CD14-positive monocyte (primary cell): ENCODE results near the gene STK32B. TPM values are rescaled to one million over a fixed set of nuclear protein-coding genes. Genes with fewer than 3 reads are reported as not detected.

Experiments used
- DNase-seq, 3 donors: peaks; one replicate each; pipeline ENCODE4 v3.0.0-alpha.2; 2011 to 2022
- H2AFZ ChIP-seq: 2 replicates; pipeline ENCODE4 v1.6.0; 2012; ENCODE audit warnings: mild to moderate bottlenecking, low read depth, low read length, inconsistent platforms; ENCODE audit not compliant: insufficient read depth, poor library complexity, severe bottlenecking
- H3K27ac ChIP-seq, 2 donors: 1 replicate in 1 of 2; 2 replicates in 1 of 2; pipeline ENCODE4 v1.5.1; 2012 to 2013; ENCODE audit warnings: low read length in 2 of 2, control low read depth in 1 of 2, inconsistent platforms in 1 of 2, low read depth in 1 of 2, mild to moderate bottlenecking in 1 of 2
- H3K27me3 ChIP-seq, 2 donors: one replicate each; pipeline versions ENCODE4 v1.6.0 to v1.6.1; 2011 to 2013; ENCODE audit warnings: low read length in 2 of 2; ENCODE audit not compliant: control insufficient read depth in 2 of 2, insufficient read depth in 2 of 2
- H3K36me3 ChIP-seq, 2 donors: replicated peaks in 1 of 2; 1 replicate in 1 of 2; 2 replicates in 1 of 2; pipeline versions ENCODE4 v1.5.1 to v1.6.1; 2012 to 2013; ENCODE audit warnings: low read length in 2 of 2, control low read depth in 1 of 2, inconsistent platforms in 1 of 2, mild to moderate bottlenecking in 1 of 2; ENCODE audit not compliant: insufficient read depth in 2 of 2, control insufficient read depth in 1 of 2
- H3K4me1 ChIP-seq, 2 donors: 1 replicate in 1 of 2; 2 replicates in 1 of 2; pipeline versions ENCODE4 v1.5.1 to v1.6.1; 2012 to 2013; ENCODE audit warnings: low read length in 2 of 2, control low read depth in 1 of 2, inconsistent platforms in 1 of 2, mild to moderate bottlenecking in 1 of 2, moderate library complexity in 1 of 2; ENCODE audit not compliant: insufficient read depth in 2 of 2, control insufficient read depth in 1 of 2
- H3K4me2 ChIP-seq: replicated peaks from 2 replicates; pipeline ENCODE3; 2012; ENCODE audit warnings: low read length, moderate library complexity, mild to moderate bottlenecking; ENCODE audit not compliant: poor library complexity, severe bottlenecking; ENCODE audit errors: extremely low read depth
- H3K4me3 ChIP-seq, 3 experiments: fragments of 200-600 bp in 1 of 3; sonication (generic) in 1 of 3; replicated peaks in 1 of 3; 1 replicate in 2 of 3; 2 replicates in 1 of 3; pipeline ENCODE4 v1.5.1; 2011 to 2013; ENCODE audit warnings: low read length in 3 of 3, mild to moderate bottlenecking in 3 of 3, control low read depth in 2 of 3, low read depth in 2 of 3, inconsistent platforms in 1 of 3, moderate library complexity in 1 of 3
- H3K79me2 ChIP-seq: 2 replicates; pipeline ENCODE4 v1.6.0; 2012; ENCODE audit warnings: mild to moderate bottlenecking, control low read depth, inconsistent platforms, low read length, moderate library complexity; ENCODE audit not compliant: insufficient read depth
- H3K9ac ChIP-seq: 2 replicates; pipeline ENCODE4 v1.6.0; 2017; ENCODE audit warnings: low read length, mild to moderate bottlenecking; ENCODE audit not compliant: insufficient read depth, poor library complexity, severe bottlenecking
- H3K9me3 ChIP-seq, 2 donors: replicated peaks in 1 of 2; 1 replicate in 1 of 2; 2 replicates in 1 of 2; pipeline versions ENCODE4 v1.5.1 to v1.6.1; 2012 to 2013; ENCODE audit warnings: low read length in 2 of 2, control low read depth in 1 of 2; ENCODE audit not compliant: control insufficient read depth in 1 of 2, insufficient read depth in 1 of 2
- H4K20me1 ChIP-seq: 2 replicates; pipeline ENCODE4 v1.6.0; 2012; ENCODE audit warnings: mild to moderate bottlenecking, low read length, control low read depth, moderate library complexity; ENCODE audit not compliant: insufficient read depth
- H3K27ac Mint-ChIP-seq, 7 donors: one replicate each; pipeline ENCODE4 v1.8.0; 2020; ENCODE audit warnings: mild to moderate bottlenecking in 7 of 7, mixed read lengths in 7 of 7, moderate library complexity in 6 of 7, inconsistent platforms in 2 of 7
- H3K27me3 Mint-ChIP-seq, 3 donors: one replicate each; pipeline ENCODE4 v1.8.0; 2021 to 2022; ENCODE audit warnings: low read depth in 3 of 3, mild to moderate bottlenecking in 3 of 3, mixed read lengths in 3 of 3, moderate library complexity in 3 of 3, inconsistent platforms in 1 of 3
- H3K36me3 Mint-ChIP-seq, 2 donors: one replicate each; pipeline ENCODE4 v1.8.0; 2020; ENCODE audit warnings: mixed read lengths in 2 of 2, inconsistent platforms in 1 of 2, mild to moderate bottlenecking in 1 of 2
- H3K4me1 Mint-ChIP-seq: one replicate; pipeline ENCODE4 v1.8.0; 2020; ENCODE audit warnings: mild to moderate bottlenecking, mixed read lengths
- H3K4me3 Mint-ChIP-seq, 2 donors: one replicate each; pipeline ENCODE4 v1.8.0; 2020; ENCODE audit warnings: mild to moderate bottlenecking in 2 of 2, mixed read lengths in 2 of 2, moderate library complexity in 1 of 2
- H3K9me3 Mint-ChIP-seq, 7 donors: one replicate each; pipeline ENCODE4 v1.8.0; 2020 to 2022; ENCODE audit warnings: mixed read lengths in 7 of 7, mild to moderate bottlenecking in 6 of 7, moderate library complexity in 6 of 7, inconsistent platforms in 2 of 7
- WGBS: methylation state at CpG from one replicate; pipeline ENCODE4 v1.1.5; 2013; ENCODE audit warnings: missing lambda C conversion rate; ENCODE audit not compliant: insufficient coverage; 5-methylcytosine and 5-hydroxymethylcytosine counted together
- intact Hi-C, 2 donors: fragments of 100-400 bp; cut with micrococcal nuclease; formaldehyde crosslinking; loops; one replicate each; pipeline versions ENCODE4 v1.15.0 to v1.15.1; 2023
- polyA plus RNA-seq, 3 donors: library from polyadenylated mRNA; depleted of rRNA in 1 of 3; unstranded in 2 of 3; stranded (reverse) in 1 of 3; fragments of 300-500 nt in 2 of 3; fragments of >200 nt in 1 of 3; fragmentation: Illumina TruSeq in 2 of 3; gene quantifications; 1 replicate in 2 of 3; 2 replicates in 1 of 3; pipeline ENCODE4 v1.2.3, GENCODE V29; 2012 to 2021
- TF ChIP-seq, protein P1 (sequence below): fragments of 200-600 bp; IDR thresholded peaks from one replicate; pipeline ENCODE4 v1.8.0; 2022; ENCODE audit warnings: antibody characterized with exemption, mild to moderate bottlenecking

STK32B gene
- polyA plus RNA-seq, 3 donors, result 0.61 to 1.7 (median 0.75) TPM

DNA sequence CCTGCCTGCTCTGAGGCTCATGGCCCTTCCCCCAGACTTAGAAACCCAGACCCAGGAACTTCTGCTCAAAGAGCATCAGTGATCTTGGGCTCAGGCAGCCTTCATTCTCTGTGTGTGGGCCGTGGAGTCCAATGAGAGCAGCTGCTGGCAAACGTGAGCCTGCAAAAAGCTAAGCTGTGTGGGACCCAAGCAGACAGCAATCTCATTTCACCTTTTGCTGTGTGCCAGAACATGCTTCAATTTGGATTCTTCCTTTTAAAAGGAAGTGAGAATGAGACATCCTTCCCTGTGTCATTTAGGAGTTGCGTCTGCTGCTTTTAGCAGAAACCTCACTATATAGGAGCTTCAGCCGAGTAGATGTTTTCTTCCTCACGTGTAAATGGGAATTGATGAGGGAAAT is 418.6 kb downstream of the STK32B start:
- Mint-ChIP-seq H3K4me3 (no peak overlapping the region), H3K36me3 (peaks cover 2 to 9% of the 10 kb centered on the region in 2 donors), H3K4me1 (peaks cover 5% of the 10 kb centered on the region), H3K9me3 (no peaks in the 10 kb centered on the region), H3K27ac (no peak overlapping the region), H3K27me3 (no peaks in the 10 kb centered on the region)
- WGBS, result 86% methylated on average over 4 of the region's 5 CpGs
- H3K79me2 ChIP-seq, result no peaks in the 10 kb centered on the region
- no peaks in the 10 kb centered on the region for H4K20me1 ChIP-seq
- TF ChIP-seq, protein P1, sequence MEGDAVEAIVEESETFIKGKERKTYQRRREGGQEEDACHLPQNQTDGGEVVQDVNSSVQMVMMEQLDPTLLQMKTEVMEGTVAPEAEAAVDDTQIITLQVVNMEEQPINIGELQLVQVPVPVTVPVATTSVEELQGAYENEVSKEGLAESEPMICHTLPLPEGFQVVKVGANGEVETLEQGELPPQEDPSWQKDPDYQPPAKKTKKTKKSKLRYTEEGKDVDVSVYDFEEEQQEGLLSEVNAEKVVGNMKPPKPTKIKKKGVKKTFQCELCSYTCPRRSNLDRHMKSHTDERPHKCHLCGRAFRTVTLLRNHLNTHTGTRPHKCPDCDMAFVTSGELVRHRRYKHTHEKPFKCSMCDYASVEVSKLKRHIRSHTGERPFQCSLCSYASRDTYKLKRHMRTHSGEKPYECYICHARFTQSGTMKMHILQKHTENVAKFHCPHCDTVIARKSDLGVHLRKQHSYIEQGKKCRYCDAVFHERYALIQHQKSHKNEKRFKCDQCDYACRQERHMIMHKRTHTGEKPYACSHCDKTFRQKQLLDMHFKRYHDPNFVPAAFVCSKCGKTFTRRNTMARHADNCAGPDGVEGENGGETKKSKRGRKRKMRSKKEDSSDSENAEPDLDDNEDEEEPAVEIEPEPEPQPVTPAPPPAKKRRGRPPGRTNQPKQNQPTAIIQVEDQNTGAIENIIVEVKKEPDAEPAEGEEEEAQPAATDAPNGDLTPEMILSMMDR, result no peak
- no peak overlapping the region for H3K27ac ChIP-seq
- no peaks in the 10 kb centered on the region for H3K9me3 ChIP-seq
- no peaks in the 10 kb centered on the region for H3K36me3 ChIP-seq
- no peaks in the 10 kb centered on the region for H3K4me1 ChIP-seq
- intact Hi-C loops, result no loop called here
- H3K4me3 ChIP-seq, result no peak overlapping the region
- no peak overlapping the region for H3K4me2 ChIP-seq
- no peak for DNase-seq
- no peak overlapping the region for H2AFZ ChIP-seq
- no peaks in the 10 kb centered on the region for H3K27me3 ChIP-seq
- no peak overlapping the region for H3K9ac ChIP-seq

DNA sequence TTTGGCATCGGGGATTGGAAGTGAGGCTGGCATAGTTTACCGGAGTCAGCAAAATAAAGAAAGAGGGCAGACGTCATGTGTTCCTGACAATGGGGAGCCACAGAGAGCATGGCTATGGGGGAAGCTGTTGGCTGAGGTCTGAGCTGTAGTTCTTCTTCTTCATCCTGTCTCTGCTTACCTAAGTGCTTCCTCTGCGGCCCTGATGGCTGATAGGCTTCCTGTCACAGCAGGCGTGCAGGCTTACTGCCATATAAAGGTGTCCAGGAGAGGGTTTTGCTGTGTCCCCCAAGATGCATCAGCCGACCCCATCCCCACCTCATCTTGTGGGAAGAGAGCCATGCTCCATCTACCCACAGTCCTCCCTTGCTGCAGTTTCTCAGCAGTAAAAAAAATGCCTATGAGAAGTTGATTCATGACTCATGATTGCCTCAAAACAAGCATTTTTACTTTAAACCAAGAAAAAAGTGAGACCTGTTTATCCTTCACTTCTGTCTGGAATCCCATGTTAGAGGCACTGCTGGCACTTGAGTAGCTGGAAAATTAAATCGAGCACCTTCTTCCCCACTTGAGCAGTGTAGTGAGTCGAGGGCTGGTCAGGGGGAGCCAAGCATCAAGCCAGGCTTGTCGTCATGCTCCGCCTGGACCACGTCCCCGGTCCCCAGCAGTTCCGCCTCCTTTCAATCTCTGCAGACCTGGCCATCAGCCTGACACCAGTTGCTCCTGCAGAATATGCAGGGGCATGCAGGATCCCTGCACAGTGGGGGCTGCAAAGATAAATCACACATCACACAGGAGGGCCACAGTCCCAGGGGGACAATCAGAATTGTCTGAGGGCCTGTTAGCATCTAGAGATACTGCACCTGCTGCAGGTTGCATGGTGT is 419.3 kb downstream of the STK32B start:
- H3K27ac ChIP-seq, result no peak overlapping the region
- Mint-ChIP-seq H3K4me1 (peaks cover 5% of the 10 kb centered on the region), H3K4me3 (no peak overlapping the region), H3K9me3 (no peaks in the 10 kb centered on the region), H3K27ac (no peak overlapping the region), H3K36me3 (peaks cover 2 to 9% of the 10 kb centered on the region in 2 donors), H3K27me3 (no peaks in the 10 kb centered on the region)
- no peak overlapping the region for H3K4me3 ChIP-seq
- 93% methylated on average over 10 of the region's 13 CpGs for WGBS
- no peak overlapping the region for H2AFZ ChIP-seq
- TF ChIP-seq, protein P1, result no peak
- no peaks in the 10 kb centered on the region for H3K27me3 ChIP-seq
- H3K79me2 ChIP-seq, result no peaks in the 10 kb centered on the region
- no peak overlapping the region for H3K4me2 ChIP-seq
- no peaks in the 10 kb centered on the region for H4K20me1 ChIP-seq
- intact Hi-C loops, result no loop called here
- H3K9ac ChIP-seq, result no peak overlapping the region
- no peak for DNase-seq
- H3K4me1 ChIP-seq, result no peaks in the 10 kb centered on the region
- no peaks in the 10 kb centered on the region for H3K9me3 ChIP-seq
- H3K36me3 ChIP-seq, result no peaks in the 10 kb centered on the region
